GM20000 (cell line): ENCODE results near the gene DDB1.

ENCODE experiments used
- DNase-seq: peaks from one replicate; pipeline ENCODE4 v3.0.0; 2012; ENCODE audit warnings: low spot score
- CTCF ChIP-seq: IDR thresholded peaks from 2 replicates; pipeline ENCODE4 v1.5.1; 2012; ENCODE audit warnings: mild to moderate bottlenecking, control low read depth; ENCODE audit errors: extremely low read depth, missing control alignments

DDB1 gene

DNA sequence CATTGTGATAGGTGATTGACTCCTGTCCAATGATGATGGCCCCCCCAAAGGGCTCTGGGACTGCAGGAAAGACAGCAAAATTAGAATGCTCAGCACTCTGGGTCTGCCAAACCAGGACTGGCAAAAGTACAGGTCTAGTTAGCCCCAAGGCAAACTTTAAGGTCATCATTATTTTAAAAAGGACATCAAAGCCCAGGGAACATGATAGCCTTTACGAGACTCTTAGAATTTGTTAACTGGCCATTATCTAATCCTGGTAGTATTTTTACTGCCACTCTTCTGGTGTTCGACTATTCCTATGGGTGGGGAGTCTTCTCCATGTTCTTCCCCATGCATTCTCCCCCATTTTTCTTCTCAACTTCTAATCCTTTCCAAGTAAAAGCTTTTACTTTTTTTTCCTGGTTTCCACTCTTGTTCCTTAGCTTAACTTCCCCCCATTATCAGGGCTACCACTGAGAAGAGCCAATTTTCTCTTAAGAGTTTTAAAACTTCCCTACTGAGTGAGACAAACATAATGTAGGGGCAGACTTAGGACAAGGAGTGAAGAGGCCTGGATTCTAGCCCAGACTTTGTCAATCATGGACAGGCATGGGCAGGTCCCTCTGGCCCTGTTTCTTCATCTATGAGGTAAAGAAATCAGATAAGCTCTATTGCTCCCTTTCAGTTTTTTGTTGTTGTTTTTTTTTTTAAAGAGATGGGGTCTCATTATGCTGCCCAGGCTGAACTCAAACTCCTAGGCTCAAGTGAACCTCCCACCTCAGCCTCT, 7.1 kb downstream of the DDB1 start:
- TF ChIP-seq CTCF, result no peak
- no peak for DNase-seq

- TF ChIP-seq CTCF, result no peak
- DNase-seq, result no peak
Observed at GRCh38 chr11:61315260-61315659, 17.6 kb downstream of the DDB1 start.

GRCh38 chr11:61310749-61311148, 22.2 kb downstream of the DDB1 start:
- DNase-seq, result no peak
- TF ChIP-seq CTCF, result no peak

DNA sequence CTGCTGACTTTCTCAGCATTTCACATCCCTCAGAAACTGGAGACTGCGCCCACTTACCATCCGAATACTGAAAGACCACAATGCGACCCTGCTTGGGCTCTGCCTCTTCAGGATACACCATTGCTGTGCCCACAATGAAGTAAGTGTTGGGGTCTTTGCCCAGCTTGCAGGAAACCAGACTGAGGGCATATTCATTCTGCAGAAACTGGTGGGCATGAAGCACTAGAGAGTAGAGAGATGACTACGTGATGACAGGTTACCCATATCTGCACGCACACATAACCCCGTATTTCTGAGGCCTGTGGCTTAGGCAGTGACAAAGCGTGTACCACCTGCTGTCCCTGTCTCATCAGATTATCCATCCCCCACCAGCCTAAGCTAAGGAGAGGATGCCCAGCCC, 23.2 kb downstream of the DDB1 start:
- no peak for TF ChIP-seq CTCF
- DNase-seq, result no peak

DNA sequence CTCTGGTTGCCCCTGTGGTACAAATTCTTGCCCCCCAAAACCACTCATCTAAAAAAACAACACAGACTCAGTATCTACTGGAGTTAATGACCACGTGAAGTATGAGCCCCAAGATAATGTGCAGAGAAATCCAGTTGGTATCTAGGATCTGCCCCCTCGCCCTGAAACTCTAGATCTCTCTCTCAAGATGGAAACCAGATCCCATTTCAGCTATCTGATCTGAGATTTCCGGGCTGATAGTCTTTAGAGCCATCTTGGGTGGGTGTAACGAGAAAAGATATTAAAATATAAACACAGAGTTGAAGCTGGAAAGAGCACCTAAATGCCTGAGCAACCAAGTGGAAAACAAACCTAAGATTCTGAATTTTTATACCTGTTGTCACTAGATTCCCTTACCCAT, 23.8 kb downstream of the DDB1 start:
- no peak for DNase-seq
- no peak for TF ChIP-seq CTCF

GRCh38 chr11:61307354-61307753, 25.6 kb downstream of the DDB1 start:
- no peak for DNase-seq

DNA sequence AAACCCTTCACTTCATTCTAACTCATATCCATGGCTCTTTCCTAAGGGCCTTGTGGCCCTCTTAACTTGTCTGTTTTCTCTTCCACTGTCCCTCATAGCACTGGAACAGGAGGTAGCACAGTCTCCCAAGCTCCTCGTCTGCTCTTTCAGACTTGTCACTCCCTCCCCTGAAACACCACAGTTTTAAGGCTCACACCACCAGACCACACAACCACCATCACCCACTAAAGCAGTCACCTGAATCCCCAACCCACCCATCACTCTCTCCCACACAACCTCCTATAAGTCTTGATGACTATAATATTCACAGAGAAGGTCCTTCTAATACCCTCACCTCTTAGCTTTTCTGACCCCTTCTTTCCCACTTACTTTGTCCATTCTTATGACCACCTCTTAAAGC, 26.7 kb downstream of the DDB1 start:
- DNase-seq, result no peak
- no peak for TF ChIP-seq CTCF

More at GRCh38 chr11:61307354-61307753, 25.6 kb downstream of the DDB1 start:
- TF ChIP-seq CTCF, result no peak
